Measurements from ENCODE around the gene MYLK.
A peak's percentile ranks its signal among the peaks of the same experiment; 100 is the strongest.

The MYLK gene

DNA sequence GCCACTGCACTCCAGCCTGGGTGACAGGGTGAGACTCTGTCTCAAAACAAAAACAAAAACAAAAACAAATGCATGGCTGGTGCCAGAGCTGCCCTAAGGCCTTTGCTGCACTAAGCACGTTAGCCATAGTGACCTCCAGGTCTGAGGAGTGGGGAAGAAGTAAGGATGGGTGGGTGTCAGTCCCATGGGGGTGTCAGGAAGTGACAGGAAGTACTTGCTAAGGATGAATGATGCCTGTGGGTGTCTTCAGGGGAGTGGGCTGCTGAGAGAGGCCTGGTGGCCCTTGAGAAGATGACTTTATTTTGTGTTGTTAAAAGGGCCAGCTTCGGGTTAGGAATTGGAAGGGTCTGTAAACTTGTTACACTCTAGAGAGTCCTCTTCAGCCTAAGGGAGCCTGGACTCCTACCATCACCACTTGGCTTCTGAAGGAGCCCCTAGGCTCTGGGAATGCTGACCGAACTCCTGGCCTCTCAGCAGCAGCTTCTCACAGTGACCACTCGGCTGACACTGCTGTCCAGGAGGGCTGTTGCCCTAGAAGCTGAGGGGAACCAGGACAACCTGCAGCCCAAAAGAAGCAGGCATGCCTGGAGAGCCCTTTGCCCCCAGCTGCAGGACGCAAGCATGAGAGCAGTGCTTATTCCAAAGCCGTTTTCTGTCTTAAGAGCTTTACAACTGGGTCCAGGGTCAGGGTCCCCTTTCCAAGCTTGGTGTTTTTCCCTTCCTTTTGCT is 116.4 kb downstream of the MYLK start:
- DNase-seq, result no peak

DNA sequence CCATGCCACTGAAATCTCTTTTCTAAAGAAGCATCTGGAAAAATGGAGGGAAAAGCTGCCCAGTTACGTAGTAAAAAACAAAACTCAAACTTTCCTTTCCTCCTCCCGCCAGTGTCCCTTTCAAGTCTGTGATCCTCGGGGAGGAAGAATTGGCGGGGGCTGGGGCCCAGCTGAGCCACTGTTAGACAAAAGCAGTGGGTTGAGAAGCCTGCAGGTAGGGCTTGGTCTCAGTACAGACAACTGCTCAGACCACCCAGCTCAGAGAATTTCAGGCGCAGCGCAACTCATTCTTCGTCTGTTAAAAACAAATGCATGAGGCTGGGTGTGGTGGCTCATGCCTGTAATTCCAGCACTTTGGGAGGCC is 117.1 kb downstream of the MYLK start:
- DNase-seq, result no peak

GRCh38 chr3:123766193-123767008 is 117.7 kb downstream of the MYLK start:
- no peak for DNase-seq

DNA sequence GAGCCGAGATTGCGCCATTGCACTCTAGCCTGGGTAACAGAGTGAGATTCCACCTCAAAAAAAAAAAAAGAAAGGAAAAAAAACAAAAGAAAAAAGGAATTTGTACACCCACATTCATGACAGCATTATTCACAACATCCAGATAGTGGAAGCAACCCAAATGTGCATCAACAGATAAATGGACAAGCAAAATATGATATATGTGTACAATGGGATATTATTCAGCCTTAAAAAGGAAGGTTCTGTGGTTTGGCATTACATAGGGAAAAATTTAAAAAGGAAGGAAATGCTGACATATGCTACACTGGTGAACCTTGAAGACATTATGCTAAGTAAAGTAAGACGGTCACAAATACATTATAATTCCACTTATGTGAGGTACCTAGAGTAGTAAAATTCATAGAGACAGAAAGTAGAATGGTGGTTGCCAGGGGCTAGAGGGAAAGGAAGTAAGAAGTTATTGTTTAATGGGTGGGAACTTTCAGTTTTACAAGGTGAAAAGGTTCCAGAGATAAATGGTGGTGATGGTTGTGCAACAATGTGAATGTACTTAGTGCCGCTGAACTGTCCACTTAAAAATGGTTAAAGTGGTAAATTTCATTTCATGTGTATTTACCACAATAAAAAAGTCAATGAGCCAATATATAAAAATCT is 118.5 kb downstream of the MYLK start:
- DNase-seq, result no peak

DNA sequence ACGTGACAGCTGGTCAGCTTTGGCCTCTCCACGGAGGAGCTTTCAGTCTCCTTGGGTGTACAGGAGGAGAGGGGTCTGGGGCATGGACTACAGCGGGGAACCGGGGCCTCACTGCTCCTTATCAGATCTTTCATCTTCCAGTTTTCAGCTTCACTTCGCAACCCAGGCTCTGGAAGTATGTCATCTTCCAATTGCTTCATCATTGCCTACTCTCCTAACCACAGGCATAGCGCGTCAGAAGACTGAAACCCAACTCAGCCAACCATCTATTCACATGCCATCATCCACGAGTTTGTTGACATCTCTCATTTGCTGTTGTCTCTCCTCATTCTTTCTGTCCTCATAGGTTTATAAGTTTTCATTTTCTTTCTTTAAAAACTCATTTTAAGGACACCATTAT is 119.5 kb downstream of the MYLK start:
- no peak for DNase-seq

DNA sequence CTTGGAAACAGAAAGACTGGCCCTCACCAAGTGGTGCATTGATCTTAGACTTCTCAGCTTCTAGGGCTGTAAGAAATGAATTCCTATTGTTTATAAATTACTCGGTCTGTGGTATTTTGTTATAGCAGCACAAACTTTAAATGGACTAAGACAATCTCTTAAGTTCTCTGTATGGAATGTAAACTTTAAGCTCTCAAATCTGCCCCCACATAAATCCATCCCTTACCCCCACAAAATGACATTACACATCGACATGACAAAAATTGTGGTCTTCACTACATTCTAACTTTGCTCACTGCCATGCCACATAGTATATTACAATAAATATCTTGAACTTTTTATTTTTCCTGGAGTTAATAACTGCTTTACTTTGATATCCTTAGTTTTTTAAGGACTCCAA is 121.3 kb downstream of the MYLK start:
- no peak for DNase-seq

DNA sequence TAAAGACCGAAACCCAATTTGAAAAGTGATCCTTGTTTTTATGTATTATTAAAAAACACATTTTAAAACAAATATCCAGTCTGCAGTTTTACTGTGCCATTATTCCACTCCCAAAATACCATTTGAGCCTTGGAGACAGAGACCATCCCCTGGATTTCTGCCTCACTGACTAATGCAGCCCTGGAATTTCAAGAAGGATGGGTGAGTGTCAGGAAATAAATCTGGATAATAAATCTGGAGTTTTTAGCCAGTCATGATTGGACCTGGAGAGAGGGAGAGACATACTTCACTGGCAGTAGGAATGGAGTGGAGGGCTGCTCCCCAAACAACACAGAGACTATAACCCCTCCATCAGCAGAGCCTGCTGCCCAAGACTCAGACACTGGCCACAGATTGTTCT is 123.3 kb downstream of the MYLK start:
- peak; percentile 57 for DNase-seq

GRCh38 chr3:123759871-123760270 is 124.3 kb downstream of the MYLK start:
- no peak for DNase-seq

GRCh38 chr3:123759311-123759710 is 124.8 kb downstream of the MYLK start:
- no peak for DNase-seq

DNA sequence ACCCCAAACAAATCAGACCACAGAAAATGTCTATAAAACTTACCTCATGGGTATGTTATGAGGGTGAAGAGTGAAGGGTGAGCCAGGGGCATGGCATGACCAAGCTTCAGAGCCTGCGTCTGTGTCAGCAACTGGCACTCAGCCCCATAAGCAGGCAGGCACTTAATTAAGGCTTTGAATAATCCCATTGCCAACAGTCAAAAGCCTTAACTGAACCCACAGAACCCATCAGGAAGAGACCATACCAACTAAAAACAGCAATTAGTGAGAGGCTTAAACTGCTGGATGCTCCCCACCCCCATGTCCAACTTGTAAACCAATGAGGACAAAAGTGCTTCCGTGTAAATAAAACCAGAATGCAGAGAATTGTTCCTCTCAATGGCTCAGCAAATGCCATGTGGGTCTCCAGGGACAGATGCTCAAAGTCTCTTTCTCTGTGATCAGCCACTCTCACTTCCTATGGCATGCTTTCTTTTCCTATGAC is 126.0 kb downstream of the MYLK start:
- DNase-seq, result peak; percentile 90

- DNase-seq, result peak; percentile 77
These were observed 126.7 kb downstream of the MYLK start for GRCh38 chr3:123757281-123757940.

DNA sequence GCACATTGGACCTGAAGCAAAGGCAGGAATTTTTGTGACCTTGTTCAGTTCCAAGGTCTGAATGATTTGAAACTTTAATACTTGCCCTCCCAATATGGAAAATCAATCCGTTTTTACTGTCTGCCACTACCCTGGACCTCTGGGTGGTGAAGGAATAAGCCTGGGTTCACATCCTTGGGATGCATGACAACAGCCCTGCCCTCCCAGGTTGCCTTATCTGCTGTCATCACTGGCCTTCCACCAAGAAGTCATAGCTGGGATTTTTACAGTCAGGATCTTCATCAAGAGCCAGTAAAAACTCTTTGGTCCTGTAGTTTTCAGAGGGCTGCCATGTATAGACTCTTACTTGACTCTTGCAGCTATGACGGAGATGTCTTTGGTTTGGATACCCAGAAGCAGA is 128.6 kb downstream of the MYLK start:
- DNase-seq, result no peak

DNA sequence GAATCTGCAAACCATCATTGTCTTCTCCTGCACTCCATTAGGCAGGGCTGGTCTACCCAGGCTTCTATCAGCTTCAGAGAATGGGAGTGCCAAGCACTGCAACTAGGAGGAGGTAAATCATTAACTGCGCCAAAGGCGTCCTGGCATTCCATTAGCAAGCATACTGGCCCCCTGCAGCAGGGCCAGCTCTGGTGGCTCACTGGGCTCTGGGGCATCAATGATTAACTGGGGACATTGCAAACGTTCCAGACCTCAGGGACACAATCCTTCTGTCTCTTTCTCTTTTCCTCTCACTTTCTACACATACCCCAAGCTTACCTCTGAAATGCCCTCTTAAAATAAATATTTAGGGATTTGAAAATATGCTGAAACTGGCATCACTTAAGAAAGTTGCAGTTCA is 129.0 kb downstream of the MYLK start:
- peak; percentile 98 for DNase-seq

DNA sequence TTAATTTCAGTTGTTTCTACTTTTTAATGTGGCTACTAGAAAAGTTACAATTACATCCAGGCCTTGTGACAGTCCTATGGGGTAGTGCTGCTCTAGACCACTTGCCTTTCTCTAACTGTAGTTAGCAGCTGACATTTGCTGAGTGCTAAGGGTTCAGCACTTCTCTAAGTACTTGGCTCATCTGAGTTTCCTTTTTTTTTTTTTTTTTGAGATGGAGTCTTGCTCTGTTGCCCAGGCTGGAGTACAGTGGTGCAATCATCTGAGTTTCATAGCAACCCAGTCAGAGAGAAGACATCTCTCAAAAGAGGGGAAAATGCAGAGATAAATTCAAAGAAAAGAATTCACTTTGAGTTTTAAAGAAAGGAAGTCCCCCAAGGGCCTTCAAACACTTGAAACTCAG is 130.8 kb downstream of the MYLK start:
- DNase-seq, result peak; percentile 21

GRCh38 chr3:123752228-123752627 is 131.9 kb downstream of the MYLK start:
- no peak for DNase-seq

- DNase-seq, result no peak
These were observed 132.7 kb downstream of the MYLK start for GRCh38 chr3:123751433-123751832.

GRCh38 chr3:123750659-123751420 is 133.3 kb downstream of the MYLK start:
- DNase-seq, result peak; percentile 92

DNA sequence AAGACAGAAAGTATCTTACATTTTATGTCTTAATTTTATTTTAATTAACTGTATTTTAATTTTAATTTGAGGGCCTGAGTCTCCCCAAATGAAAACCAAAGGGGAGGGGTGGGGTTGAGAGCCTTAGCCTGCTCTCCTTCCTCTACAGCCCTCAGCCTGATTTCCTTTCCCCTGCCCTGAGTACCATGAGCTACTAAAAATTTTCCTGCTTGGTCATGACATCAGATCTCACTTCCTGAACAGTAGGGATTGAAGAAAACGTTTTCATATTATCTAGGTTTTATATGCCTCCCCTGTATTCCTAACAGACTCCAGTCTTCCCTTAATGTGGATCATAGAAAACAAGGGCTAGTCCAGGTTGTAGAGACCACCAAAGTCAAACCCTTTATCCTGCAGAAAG is 133.9 kb downstream of the MYLK start:
- no peak for DNase-seq

DNA sequence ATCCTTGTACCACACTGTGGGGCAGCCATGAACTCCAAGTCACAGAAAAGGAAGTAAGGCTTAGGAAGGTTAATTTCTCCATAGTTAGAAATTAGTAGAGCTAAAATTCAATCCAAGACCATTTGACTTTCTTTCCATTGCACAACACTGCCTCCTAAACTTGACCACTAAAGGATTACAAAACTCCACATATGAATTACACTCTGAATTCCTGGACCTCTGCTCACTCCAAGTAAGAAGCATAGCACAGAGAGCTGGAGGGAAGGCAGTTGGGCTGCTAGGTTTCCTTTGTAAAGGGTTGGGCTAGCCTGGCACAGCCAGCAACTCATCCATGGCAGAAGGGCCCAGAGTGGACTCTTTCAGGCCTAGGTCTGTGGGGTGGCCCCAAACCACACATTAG is 134.4 kb downstream of the MYLK start:
- peak; percentile 82 for DNase-seq

DNA sequence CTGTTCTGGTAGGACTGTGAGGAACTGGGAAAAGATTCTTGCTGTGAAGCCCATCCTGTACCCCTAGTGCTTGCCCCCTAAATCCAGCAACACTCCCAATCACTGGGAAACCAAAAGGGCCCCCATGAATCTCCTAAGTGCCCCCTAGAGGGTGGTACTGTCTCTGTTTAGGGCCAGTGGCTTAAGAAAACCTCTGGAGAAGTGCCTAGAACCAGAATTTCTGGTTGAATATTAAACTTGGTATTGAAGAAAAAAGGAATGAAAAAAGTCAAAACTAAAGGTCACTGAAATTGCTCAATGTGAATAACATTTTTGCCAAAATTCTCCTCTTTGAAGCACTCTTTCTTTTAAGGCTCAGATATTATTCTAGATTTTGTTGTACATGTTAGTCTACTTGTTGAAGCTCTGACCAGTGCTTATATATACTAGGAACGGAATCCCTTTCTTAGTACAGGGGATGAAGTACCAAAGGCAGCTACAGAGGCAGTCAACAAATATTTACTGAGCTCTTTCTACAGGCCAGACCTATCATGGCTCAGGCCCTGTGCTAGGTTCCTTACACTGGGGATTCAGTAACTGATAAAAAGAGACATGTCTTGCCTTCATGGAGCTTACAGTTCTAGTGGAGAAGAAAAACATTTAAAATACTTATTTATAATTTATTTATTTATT is 138.8 kb downstream of the MYLK start:
- DNase-seq, result no peak

DNA sequence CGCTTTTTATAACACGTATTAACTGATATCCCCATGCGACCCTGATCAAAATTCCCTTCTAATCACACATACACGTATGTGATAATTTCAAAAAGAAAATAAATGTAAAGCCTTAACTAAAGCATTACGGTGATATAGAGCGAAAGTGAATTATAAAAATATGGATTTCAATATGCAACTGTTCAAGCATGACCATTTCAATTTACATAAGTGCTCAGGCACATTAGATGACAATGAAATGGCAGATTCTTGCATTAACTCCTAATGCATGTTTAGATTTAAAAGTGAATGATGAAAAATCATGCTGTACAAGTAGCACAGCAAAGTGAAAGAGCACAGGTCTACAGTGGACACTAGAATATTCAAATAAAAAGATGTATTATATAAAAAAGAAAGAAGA is 140.1 kb downstream of the MYLK start:
- DNase-seq, result no peak

DNA sequence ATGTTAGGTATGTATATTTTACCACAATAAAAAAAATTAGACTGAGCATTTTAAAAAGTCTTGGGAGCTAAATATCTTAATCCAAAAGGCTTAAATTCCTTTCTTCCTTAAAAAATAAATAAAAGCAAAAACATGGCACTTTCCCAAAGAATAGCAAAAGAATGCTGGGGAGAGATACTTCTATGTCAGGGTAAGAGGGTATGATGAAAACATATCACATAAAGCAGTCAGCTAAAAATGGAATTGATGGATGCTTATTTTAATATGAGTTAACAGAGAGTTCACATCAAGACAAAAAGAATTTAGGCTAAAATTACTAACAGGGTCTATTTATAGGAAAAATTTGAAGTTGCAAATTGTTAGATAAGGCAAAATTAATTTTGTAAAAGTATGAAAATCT is 141.0 kb downstream of the MYLK start:
- DNase-seq, result no peak

Data from kidney glomerular epithelial cell (primary cell).